Sigmoid colon (tissue), 4 donors: ENCODE results near the gene NXNL2.

Experiments
- CTCF ChIP-seq, 4 experiments: fragments of 450-650 bp in 3 of 4; fragments of 200-600 bp in 1 of 4; IDR thresholded peaks; one replicate each; pipeline ENCODE4 v1.5.1; 2016 to 2019; ENCODE audit warnings: antibody characterized with exemption in 4 of 4, mild to moderate bottlenecking in 3 of 4, moderate library complexity in 2 of 4
- EP300 ChIP-seq, 4 donors: sonication (generic); formaldehyde crosslinking; IDR thresholded peaks; one replicate each; pipeline ENCODE4 v1.6.1; 2017; ENCODE audit warnings: antibody characterized with exemption in 4 of 4
- POLR2A ChIP-seq, 2 donors: fragments of 450-650 bp; IDR thresholded peaks; one replicate each; pipeline ENCODE4 v1.6.1; 2016; ENCODE audit warnings: antibody characterized with exemption in 2 of 2, mild to moderate bottlenecking in 2 of 2, moderate library complexity in 2 of 2
- POLR2AphosphoS5 ChIP-seq, 4 donors: sonication (generic); formaldehyde crosslinking; IDR thresholded peaks; one replicate each; pipeline ENCODE4 v1.6.1; 2017; ENCODE audit warnings: antibody characterized with exemption in 4 of 4

- TF ChIP-seq CTCF (IDR thresholded peaks at IDR 0.05) (no peak), POLR2A (IDR thresholded peaks at IDR 0.05) (no peak), POLR2AphosphoS5 (IDR thresholded peaks at IDR 0.05) (no peak), EP300 (IDR thresholded peaks at IDR 0.05) (no peak)
These were observed 4.3 kb downstream of the NXNL2 start for GRCh38 chr9:88539246-88539645.
